Activated CD8-positive, alpha-beta T cell treated with anti-CD3 and anti-CD28 coated beads, Interleukin-2, amount 10 ng/mL, durations not matched to agents 7 days and 5 days (primary cell): ENCODE results near the gene AP1G2. TPM values are rescaled to one million over a fixed set of nuclear protein-coding genes. Genes with fewer than 3 reads are reported as not detected.

Experiments
- ATAC-seq: fragments of 150-1000 bp; cut with Tn5 transposase; one replicate; pipeline ENCODE4 v1.10.0; 2021; ENCODE audit warnings: moderate library complexity
- CTCF ChIA-PET: fragments of 350-600 bp; sonication (Branson Sonifier 250); formaldehyde crosslinking; loops from one replicate; lab custom pipeline; 2021; ENCODE audit warnings: antibody characterized with exemption; lab: Charles Lee
- POLR2A ChIA-PET: fragments of 350-600 bp; sonication (Branson Sonifier 250); formaldehyde crosslinking; loops from one replicate; lab custom pipeline; 2021; ENCODE audit warnings: antibody characterized with exemption; lab: Charles Lee
- DNase-seq: peaks from one replicate; pipeline ENCODE4 v3.0.0-alpha.2; 2020
- H3K27ac Mint-ChIP-seq: one replicate; pipeline ENCODE4 v1.8.0; 2021; ENCODE audit warnings: mild to moderate bottlenecking, mixed read lengths
- H3K27me3 Mint-ChIP-seq: one replicate; pipeline ENCODE4 v1.8.0; 2021; ENCODE audit warnings: low read depth, mixed read lengths
- H3K36me3 Mint-ChIP-seq: one replicate; pipeline ENCODE4 v1.8.0; 2021; ENCODE audit warnings: low read depth, mixed read lengths
- H3K4me1 Mint-ChIP-seq: one replicate; pipeline ENCODE4 v1.8.0; 2021; ENCODE audit warnings: low read depth, mixed read lengths
- H3K4me3 Mint-ChIP-seq: one replicate; pipeline ENCODE4 v1.8.0; 2021; ENCODE audit warnings: mild to moderate bottlenecking, mixed read lengths
- H3K9me3 Mint-ChIP-seq: one replicate; pipeline ENCODE4 v1.8.0; 2022; ENCODE audit warnings: mixed read lengths; ENCODE audit not compliant: insufficient read depth
- total RNA-seq, 2 experiments: library from RNA; stranded (reverse); gene quantifications; one replicate each; pipeline ENCODE4 v1.2.3, GENCODE V29; 2021

Gene AP1G2
- total RNA-seq, 2 experiments from 2014 or later: 267 to 276 TPM

GRCh38 chr14:23555533-23555881 lies 12.1 kb downstream of the AP1G2 start:
- no peaks in the 10 kb centered on the region for H3K9me3 Mint-ChIP-seq
- ChIA-PET POLR2A (interaction anchor here (0.6 to 2.0 kb wide), 4 partner anchors 12 to 1567 kb away, joined by 3 to 12 read pairs (median 6); partner anchors contain the start of genes AP1G2 and PABPN1), CTCF (interaction anchor here (1.2 to 10.5 kb wide), 3 partner anchors 15 to 75 kb away, joined by 4 to 266 read pairs (median 5); no protein-coding TSS in a partner anchor)
- peaks cover 32% of the 10 kb centered on the region for H3K4me1 Mint-ChIP-seq
- ATAC-seq (no peak), DNase-seq (no peak)
- H3K4me3 Mint-ChIP-seq: peak overlapping the region; percentile 95
- H3K36me3 Mint-ChIP-seq: peaks cover 22% of the 10 kb centered on the region
- no peaks in the 10 kb centered on the region for H3K27me3 Mint-ChIP-seq
- peak overlapping the region; percentile 97 for H3K27ac Mint-ChIP-seq

GRCh38 chr14:23551266-23552028 lies 16.1 kb downstream of the AP1G2 start, which contains the start of gene ZFHX2:
ZFHX2 (minus strand) TSS chr14:23551765; CDS start chr14:23535325, 16,440 bp downstream.
- no peaks in the 10 kb centered on the region for H3K27me3 Mint-ChIP-seq
- ChIA-PET CTCF (interaction anchor here (0.9 to 2.3 kb wide), 7 partner anchors 9 to 246 kb away, joined by 3 to 15 read pairs (median 4); partner anchors contain the start of gene AP1G2), POLR2A (interaction anchor here (0.7 to 1.4 kb wide), 4 partner anchors 9 to 529 kb away, joined by 3 to 4 read pairs (median 3); no protein-coding TSS in a partner anchor)
- H3K27ac Mint-ChIP-seq: peak within 1 kb of the TSS; percentile 75
- H3K4me1 Mint-ChIP-seq: peaks cover 13% of the 10 kb centered on the region
- ATAC-seq: peak; percentile 69
- no peaks in the 10 kb centered on the region for H3K9me3 Mint-ChIP-seq
- no peak within 1 kb of the TSS for H3K4me3 Mint-ChIP-seq
- peak; percentile 80 for DNase-seq
- peaks cover 2% of the 10 kb centered on the region for H3K36me3 Mint-ChIP-seq

GRCh38 chr14:23550812-23551265 lies 16.8 kb downstream of the AP1G2 start:
- CTCF ChIA-PET: interaction anchor here (0.9 kb wide), 1 partner anchor 245 kb away, joined by 3 read pairs; no protein-coding TSS in a partner anchor
- Mint-ChIP-seq H3K4me1 (peaks cover 13% of the 10 kb centered on the region), H3K27me3 (no peaks in the 10 kb centered on the region), H3K4me3 (no peak overlapping the region), H3K27ac (no peak overlapping the region), H3K9me3 (no peaks in the 10 kb centered on the region), H3K36me3 (no peaks in the 10 kb centered on the region)
- no peak for ATAC-seq
- POLR2A ChIA-PET: interaction anchor here (1.4 kb wide), 1 partner anchor 530 kb away, joined by 4 read pairs; no protein-coding TSS in a partner anchor
- no peak for DNase-seq

- H3K36me3 Mint-ChIP-seq: no peaks in the 10 kb centered on the region
- no peak overlapping the region for H3K27ac Mint-ChIP-seq
Observed at GRCh38 chr14:23550131-23550811, 17.3 kb downstream of the AP1G2 start.

GRCh38 chr14:23548351-23549318 lies 19.0 kb downstream of the AP1G2 start:
- Mint-ChIP-seq H3K4me3 (no peak overlapping the region), H3K36me3 (no peaks in the 10 kb centered on the region), H3K27me3 (no peaks in the 10 kb centered on the region), H3K27ac (no peak overlapping the region), H3K4me1 (peaks cover 3% of the 10 kb centered on the region), H3K9me3 (no peaks in the 10 kb centered on the region)
- ChIA-PET CTCF (interaction anchor here (0.8 to 2.2 kb wide), 6 partner anchors 8 to 70 kb away, joined by 3 to 15 read pairs (median 8); no protein-coding TSS in a partner anchor), POLR2A (interaction anchor here (0.6 to 1.1 kb wide), 2 partner anchors 16 to 161 kb away, joined by 3 read pairs; no protein-coding TSS in a partner anchor)
- DNase-seq: no peak
- no peak for ATAC-seq

More at GRCh38 chr14:23550131-23550811, 17.3 kb downstream of the AP1G2 start:
- Mint-ChIP-seq H3K27me3 (no peaks in the 10 kb centered on the region), H3K9me3 (no peaks in the 10 kb centered on the region), H3K4me3 (no peak overlapping the region), H3K4me1 (peaks cover 9% of the 10 kb centered on the region)
- ATAC-seq (no peak), DNase-seq (no peak)
- ChIA-PET CTCF (interaction anchor here (1.2 to 2.2 kb wide), 3 partner anchors 9 to 11 kb away, joined by 3 to 15 read pairs (median 11); no protein-coding TSS in a partner anchor), POLR2A (interaction anchor here (1.1 to 1.4 kb wide), 2 partner anchors 15 to 531 kb away, joined by 3 to 4 read pairs; no protein-coding TSS in a partner anchor)

- H3K36me3 Mint-ChIP-seq: no peaks in the 10 kb centered on the region
- ATAC-seq: no peak
- ChIA-PET CTCF (interaction anchor here (0.6 to 2.2 kb wide), 4 partner anchors 7 to 280 kb away, joined by 3 to 11 read pairs (median 6); no protein-coding TSS in a partner anchor), POLR2A (interaction anchor here (0.6 kb wide), 1 partner anchor 160 kb away, joined by 3 read pairs; no protein-coding TSS in a partner anchor)
- no peaks in the 10 kb centered on the region for H3K9me3 Mint-ChIP-seq
- no peak overlapping the region for H3K27ac Mint-ChIP-seq
- no peaks in the 10 kb centered on the region for H3K27me3 Mint-ChIP-seq
- peaks cover 3% of the 10 kb centered on the region for H3K4me1 Mint-ChIP-seq
- H3K4me3 Mint-ChIP-seq: no peak overlapping the region
- no peak for DNase-seq
Observed at GRCh38 chr14:23547924-23548323, 19.7 kb downstream of the AP1G2 start.

- POLR2A ChIA-PET: no interaction called here
- DNase-seq: no peak
- CTCF ChIA-PET: interaction anchor here (1.8 to 2.5 kb wide), 2 partner anchors 13 to 17 kb away, joined by 5 to 13 read pairs; no protein-coding TSS in a partner anchor
- Mint-ChIP-seq H3K27me3 (no peaks in the 10 kb centered on the region), H3K36me3 (no peaks in the 10 kb centered on the region), H3K9me3 (no peaks in the 10 kb centered on the region), H3K4me1 (no peaks in the 10 kb centered on the region), H3K4me3 (no peak overlapping the region), H3K27ac (no peak overlapping the region)
- ATAC-seq: no peak
Observed at GRCh38 chr14:23546450-23547035, 21.0 kb downstream of the AP1G2 start.

GRCh38 chr14:23545740-23546365 lies 21.7 kb downstream of the AP1G2 start:
- H3K27me3 Mint-ChIP-seq: no peaks in the 10 kb centered on the region
- H3K36me3 Mint-ChIP-seq: no peaks in the 10 kb centered on the region
- CTCF ChIA-PET: interaction anchor here (1.8 to 2.5 kb wide), 2 partner anchors 13 to 18 kb away, joined by 5 to 13 read pairs; no protein-coding TSS in a partner anchor
- no peak overlapping the region for H3K4me3 Mint-ChIP-seq
- DNase-seq: no peak
- POLR2A ChIA-PET: no interaction called here
- H3K4me1 Mint-ChIP-seq: no peaks in the 10 kb centered on the region
- no peak for ATAC-seq
- no peak overlapping the region for H3K27ac Mint-ChIP-seq
- H3K9me3 Mint-ChIP-seq: no peaks in the 10 kb centered on the region

- H3K27me3 Mint-ChIP-seq: peaks cover under 1% of the 10 kb centered on the region
- POLR2A ChIA-PET: interaction anchor here (0.6 kb wide), 1 partner anchor 12 kb away, joined by 3 read pairs; no protein-coding TSS in a partner anchor
Observed at GRCh38 chr14:23544511-23545447, 22.8 kb downstream of the AP1G2 start.

More at GRCh38 chr14:23544511-23545447, 22.8 kb downstream of the AP1G2 start:
- H3K27ac Mint-ChIP-seq: no peak overlapping the region
- DNase-seq: no peak
- no peaks in the 10 kb centered on the region for H3K36me3 Mint-ChIP-seq
- H3K9me3 Mint-ChIP-seq: no peaks in the 10 kb centered on the region
- no peaks in the 10 kb centered on the region for H3K4me1 Mint-ChIP-seq
- ATAC-seq: no peak
- no peak overlapping the region for H3K4me3 Mint-ChIP-seq
- CTCF ChIA-PET: interaction anchor here (2.5 to 4.9 kb wide), 2 partner anchors 15 kb away, joined by 13 to 32 read pairs; no protein-coding TSS in a partner anchor
